Stimulated activated naive CD4-positive, alpha-beta T cell (primary cell): ENCODE measurements around the gene TRPV4.
A peak's percentile ranks its signal among the peaks of the same experiment; 100 is the strongest.
"Not testable (repeated sequence)": the region's sequence is repeated elsewhere in the genome, so short reads cannot be mapped to it uniquely, and the experiment has no call there.

ENCODE experiments used
- DNase-seq, 6 experiments: peaks; one replicate each; lab custom pipeline; 2025; lab: John Stamatoyannopoulos, UW

TRPV4 gene

DNA sequence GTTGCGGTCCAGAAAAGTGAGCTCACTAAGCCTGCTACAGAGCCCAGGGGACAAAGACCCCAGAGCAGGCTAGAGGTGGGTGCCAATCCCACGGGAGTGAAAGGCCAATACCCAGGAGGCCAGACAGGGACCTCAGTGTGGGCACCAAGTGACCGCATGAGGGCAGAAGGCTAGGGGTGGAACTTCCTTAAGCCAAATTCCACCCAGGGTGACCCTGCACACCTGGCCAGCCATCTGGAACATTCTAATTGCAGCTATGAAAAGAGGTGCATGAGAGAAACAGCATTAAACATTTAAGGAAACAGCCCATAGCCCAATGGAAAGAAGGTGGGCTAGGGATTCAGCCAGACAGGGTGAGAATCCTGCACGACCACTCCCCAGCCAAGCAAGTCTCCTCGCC, 27.8 kb upstream of the TRPV4 start:
- no peak for DNase-seq

DNA sequence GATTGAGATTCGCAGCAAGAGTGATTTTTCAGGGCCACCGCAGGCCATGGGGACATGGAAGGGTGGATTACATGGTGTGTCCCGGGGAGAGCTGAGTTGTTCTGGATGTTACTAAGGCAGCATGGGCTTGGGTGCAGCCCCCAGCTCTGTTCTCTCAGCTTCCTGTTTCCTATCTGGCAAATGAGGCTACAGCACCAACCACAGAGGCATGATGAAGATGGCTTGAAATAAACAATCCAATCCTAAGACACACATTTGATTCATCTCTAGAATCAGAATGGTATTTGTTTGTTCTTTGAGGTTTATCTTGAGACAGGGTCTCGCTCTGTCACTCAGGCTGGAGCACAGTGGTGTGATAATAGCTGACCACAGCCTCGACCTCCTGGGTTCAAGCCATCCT, 25.6 kb upstream of the TRPV4 start:
- no peak for DNase-seq

DNA sequence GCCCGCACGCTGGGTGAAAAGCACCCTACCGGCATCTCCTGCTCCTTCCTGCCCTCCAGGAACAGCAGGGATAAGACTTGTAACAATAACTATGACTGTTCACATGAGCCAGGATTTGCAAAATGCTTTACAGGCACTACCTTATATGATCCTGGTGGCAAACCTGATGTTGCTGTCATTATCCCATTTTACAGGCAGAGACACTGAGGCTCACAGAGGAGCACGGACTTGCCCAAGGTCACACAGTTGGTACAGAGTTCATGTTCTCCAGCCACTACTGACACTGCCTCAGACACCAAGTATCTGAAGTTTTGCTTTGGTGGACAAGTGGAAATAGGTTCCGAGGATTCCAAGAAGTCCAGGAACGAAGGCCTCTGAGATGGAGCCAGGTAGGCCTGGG, 24.5 kb upstream of the TRPV4 start:
- no peak for DNase-seq

DNA sequence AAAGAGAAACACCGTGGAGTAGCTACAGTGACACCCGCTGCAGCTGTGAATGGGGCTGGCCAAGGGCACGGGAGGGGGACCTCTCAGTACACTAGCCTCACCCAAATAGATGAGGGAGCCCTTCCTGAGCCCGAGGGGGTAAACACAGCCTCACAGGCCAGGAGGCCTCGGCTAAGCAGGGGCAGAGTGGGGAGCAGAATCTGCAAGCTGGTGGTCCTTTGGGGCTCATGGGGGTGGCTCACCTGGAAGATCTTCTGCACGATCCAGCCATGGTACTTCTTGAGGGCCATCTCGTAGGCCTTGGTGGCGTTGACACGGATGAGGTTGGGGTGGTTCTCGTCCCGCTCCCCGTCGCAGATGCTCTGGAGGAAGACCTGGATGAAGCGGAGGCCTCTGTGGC, 22.2 kb upstream of the TRPV4 start:
- DNase-seq: no peak

DNA sequence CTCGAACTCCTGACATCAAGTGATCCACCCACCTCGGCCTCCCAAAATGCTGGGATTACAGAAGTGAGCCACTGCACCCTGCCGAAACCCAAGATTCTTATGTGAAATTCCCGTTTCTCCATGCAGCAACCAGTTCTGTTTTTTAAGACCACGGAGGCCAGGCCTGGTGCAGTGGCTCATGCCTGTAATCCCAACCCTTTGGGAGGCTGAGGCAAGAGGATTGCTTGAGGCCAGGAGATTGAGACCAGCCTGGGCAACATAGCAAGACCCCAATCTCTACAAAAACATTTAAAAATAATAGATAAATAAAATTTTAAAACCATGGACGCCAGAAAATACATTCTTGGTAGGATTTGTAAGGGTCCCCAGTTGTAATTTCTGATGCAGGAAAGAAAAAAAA, 17.3 kb upstream of the TRPV4 start:
- DNase-seq: not testable (repeated sequence)

DNA sequence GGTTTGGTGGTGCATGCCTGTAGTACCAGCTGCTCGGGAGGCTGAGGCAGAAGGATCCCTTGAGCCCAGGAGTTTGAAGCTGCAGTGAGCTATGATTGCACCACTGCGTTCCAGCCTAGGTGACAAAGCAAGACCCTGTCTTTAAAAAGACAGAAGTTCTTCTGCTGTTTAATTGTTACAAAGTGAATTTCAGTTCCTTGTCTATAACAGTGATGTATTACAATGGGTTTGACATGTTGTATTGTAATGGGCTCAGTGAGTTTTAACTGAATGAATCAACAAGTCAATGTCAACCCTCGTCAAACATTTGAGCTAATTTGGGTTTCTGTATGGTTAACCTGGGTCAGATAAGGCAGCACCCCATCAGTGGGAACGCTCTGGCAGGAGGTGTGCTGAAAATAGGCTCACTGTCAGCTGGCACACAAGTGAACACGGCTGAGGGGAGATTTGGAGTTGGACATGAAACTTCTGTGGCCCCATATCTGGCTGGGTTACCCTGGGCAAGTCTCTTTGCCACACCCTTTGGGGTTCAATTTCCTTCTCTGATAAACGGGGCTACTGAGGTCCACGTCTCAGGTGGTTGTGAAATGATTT, 14.0 kb upstream of the TRPV4 start:
- DNase-seq: no peak

DNA sequence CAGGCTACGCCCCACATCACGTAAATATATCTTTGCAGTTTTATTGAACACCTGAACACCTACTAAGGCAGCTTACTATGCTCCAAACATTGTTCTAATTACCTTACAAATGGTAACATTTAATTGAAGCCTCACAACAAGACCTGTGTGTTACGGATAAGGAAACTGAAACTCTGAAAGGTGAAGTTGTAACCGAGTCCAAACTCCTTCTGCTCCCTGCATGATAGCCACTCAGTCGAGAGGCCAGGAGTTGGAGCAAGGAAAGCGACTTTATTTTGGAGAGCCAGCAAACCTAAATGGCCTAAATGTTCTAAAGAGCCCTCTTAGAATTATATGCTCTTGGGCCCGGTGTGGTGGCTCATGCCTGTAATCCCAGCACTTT, 12.6 kb upstream of the TRPV4 start:
- DNase-seq: no peak

DNA sequence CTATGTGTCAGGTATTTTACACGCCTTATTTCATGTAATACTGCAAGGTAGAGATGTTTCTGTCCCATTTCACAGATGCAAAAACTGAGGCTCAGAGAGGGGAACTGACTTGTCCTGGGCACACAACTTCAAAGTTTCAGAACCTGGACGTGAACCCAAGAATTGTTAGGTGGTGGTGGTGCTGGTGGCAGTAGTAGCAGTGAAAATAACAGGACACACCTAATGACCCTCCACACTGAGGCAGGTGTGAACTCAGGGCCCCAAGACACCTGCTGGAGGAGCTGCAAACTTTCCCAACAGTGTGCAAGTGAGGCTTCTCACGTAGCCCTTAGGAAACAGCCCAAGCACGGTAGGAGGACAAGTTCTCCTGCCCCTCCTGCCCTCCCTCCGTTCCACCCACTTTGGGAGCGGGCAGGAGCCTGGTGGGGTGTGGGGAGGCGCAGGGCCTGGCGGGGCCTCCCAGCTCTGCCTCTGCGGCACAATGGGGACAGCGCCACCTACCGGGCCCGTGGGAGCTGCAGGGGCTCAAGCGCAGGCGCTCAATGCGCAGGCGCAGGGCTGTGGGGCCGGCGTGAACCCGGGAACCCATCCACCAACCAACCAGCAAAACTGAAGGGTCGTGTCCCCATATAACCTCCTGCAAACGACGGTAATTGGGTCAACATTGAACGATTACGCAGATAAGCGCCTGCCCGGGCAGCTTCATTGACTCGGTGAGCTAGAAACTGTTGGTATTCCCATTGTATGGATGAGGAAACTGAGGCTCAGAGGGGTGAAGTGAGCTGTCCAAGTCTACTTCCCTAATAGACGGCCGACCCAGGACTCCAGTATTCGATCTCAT, 12.0 kb upstream of the TRPV4 start:
- DNase-seq: peak; percentile 64 to 87 (median 80)

DNA sequence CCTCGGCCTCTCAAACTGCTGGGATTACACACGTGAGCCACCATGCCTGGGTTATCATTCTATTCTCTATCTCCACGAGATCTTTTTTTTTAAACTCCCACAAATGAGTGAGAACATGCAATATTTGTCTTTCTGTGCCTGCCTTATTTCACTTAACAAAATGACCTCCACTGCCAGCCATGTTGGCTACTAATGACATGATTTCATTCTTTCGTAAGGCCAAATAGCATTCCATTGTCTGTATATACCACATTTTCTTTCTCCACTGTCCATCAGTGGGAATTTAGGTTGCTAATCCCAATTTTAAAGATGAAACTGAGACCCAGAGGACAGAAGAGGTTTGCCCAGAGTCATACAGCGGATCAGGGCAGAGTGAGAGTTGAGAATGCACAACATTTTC, 10.9 kb upstream of the TRPV4 start:
- DNase-seq: no peak

DNA sequence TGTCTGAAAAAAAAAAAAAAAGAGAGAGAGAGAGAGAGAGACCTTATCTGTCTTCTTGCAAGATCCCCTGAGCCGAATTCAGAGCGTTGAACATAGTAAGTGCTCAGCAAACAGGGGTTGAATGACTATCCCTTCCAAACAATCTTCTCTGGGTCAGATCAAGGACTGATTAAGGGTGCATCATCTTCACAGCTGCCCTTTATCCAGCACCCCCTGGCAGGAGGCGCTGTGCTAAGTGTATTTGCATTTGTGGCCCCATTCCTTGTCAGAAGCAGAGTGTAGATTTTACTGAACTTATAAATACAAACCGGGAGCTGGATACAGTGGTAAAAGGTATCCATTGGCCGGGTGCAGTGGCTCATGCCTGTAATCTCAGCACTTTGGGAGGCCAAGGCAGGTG, 8.8 kb upstream of the TRPV4 start:
- no peak for DNase-seq

DNA sequence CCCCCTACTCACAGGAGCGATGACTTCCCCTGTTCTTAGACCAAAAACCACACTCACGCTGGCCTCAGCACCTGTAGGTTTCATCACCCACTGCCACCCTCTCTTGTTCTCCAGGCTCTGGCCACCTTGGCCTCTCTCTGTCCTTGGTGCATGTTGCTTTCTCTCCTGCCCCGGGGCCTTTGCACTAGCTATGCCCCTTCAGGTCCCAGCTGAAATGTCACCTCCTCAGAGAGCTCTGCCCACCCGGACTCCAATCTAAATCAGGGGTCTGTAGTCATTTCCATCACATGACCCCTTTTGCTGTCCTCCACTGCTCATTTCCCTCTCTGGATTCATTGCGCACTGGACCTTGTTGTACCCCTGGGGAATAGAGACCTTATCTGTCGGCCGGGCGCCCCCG, 8.2 kb upstream of the TRPV4 start:
- no peak for DNase-seq

DNA sequence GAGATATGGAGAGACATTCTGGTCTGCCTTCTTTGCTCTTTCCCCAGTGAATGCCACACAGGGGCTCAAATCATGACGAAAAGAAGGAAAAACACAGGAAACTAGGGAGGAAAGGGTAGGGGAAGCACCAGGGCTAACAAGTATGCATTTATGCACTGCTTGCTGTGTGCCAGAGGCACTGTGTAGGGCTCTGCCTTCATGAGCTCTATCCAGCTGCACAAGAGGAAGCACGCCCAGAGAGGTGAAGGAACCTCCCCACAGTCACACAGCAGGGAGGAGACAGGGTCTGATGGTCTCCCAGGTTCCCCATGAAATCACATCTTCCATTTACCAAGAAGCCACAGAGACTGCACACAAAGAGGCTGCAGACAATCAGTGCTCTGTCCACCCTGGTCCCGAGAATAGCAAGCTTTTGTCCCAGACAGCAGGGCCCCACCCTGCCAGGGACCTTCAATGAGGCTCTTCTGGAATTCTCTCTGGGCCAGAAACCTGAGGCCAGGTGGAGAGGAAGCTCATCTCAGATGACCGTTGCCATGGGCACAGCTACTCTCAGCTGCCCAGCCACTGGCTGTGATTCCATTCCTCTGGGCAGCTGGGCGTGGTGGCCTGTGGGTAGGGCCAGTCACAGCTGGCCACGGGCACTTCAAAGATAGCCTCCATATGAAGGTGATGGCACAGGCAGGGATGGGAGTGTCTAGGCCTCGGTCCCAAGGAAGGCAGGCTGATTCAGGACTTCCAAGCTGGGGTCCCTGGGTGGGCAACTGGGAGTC, 7.3 kb upstream of the TRPV4 start:
- no peak for DNase-seq

DNA sequence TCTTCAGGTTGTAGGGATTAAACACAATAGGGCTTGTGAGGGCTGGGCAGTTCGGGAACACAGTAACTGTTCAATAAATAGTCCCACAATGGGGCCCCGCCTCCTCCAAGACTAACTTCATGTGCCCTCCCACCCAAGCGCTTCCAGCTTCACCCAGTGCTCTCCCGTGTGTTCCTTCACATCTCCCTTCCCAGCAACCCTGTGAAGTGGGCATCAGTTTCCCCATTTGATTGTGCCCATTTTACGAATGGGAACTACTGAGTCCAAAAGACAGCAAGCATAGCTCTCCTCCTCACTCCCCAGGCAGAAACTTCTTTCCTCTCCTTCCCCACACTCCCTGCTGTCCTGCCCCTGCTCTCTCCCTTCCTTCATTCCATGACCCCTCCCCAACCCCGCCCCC, 6.2 kb upstream of the TRPV4 start:
- no peak for DNase-seq

DNA sequence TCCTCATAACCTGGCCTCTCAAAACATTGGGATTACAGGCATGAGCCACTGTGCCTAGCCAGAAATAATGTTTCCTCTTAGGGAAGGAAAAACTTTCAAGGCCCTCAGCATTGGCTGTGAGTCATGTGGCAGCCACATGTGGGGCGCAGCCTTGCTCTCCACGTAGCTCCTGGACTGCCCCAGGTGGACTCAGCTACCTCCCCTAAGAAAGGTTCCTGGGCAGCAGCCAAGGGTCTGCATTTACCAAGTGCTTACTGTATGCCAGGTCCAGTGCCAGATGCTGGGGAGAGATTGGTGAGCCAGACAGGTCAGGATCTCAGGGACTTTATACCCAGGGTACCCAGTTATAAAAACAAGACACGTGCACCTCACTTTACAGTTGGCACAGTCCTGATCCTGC, 3.7 kb upstream of the TRPV4 start:
- no peak for DNase-seq

DNA sequence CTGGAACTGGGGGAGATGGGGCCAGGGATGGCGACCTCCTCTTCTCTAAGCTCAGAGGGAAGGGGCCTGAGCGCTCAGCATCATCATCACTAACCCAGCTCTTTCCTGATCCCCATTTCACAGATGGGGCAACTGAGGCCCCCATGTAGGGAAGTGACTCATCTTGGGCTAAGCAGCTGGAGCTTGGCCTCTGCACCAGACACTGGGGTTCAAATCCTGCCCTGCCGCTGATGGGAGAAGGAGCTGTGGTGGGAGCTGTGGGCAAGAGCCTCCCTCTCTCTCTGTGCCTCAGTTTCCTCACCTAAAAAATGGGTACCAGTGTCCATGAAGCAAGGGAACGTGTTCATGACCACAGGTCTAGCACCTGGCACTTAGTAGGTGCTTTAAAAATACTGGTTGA, 2.6 kb upstream of the TRPV4 start:
- DNase-seq: no peak

DNA sequence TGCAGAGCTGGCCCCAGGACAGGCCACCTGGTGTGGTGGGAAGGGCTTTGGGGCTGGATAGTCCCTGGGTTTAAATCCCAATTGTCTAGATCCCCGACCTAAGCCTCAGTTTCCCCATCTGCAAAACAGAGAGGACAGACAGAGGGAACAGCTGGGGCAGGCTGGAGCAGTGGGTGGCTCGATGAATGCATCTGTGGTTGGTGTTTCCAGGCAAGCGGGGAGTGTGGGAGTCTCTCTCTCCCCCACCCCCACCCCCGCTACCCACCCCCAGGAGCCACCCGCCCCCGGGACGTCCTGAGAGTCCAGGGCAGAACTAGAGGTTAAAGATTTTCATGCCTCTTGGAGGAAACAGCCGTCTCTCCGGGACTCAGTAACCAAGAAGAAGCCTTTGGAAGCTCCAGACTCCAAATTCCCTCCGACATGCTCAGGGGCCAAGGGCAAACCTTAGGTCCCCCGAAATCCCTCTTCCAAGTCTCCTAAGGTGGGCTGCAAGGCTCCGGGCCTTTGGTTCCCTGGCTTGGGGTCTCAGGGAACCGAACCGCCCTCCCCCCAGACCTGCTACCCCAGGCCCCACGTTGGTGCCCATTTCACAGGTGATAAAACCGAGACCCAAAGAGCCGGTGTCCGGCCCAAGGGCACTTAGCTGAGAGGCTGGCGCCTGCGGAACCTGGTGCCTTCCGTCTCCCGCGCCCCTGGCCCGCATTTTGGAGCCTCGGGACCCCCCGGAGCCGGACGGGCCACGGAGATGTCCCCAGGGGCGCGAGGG, 474 bp downstream of the TRPV4 start:
- no peak for DNase-seq

DNA sequence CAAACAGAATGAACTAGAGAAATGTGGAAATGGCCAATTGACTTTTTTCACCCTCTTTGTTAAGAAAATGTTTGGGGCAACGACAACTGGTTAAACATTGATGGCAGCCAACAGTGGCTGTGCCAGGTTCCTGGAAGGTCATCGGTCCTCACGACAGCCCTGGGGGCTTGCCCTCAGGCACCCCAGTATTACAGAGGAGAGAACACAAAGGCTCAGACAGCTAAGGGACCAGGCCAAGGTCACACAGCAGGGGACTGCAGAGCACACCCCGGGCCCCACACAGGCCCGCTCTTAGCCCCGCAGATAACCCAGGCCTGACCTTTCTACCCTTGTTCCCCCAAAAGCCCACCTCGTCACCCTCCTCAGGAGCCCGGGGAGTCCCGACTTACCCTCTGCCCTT, 1.3 kb downstream of the TRPV4 start:
- no peak for DNase-seq

DNA sequence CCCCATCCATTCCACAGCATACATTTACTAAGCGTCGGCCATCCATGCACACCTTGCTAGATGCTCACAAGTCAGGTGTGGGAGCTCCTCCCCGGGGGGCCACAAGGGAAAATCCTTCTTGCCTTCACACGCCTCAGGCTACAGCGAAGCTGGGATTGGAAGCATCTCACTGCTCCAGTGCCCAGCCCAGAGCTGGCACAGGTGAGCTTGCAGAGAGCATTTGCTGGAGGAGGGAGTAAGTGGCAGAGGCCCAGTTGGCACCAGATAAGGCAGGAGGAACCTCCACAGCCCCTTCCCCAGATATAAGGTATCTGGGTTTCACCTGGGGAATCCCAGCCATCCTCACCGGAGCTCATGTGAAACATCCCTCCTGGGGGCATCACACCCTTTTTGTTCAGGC, 1.8 kb downstream of the TRPV4 start:
- DNase-seq: no peak

DNA sequence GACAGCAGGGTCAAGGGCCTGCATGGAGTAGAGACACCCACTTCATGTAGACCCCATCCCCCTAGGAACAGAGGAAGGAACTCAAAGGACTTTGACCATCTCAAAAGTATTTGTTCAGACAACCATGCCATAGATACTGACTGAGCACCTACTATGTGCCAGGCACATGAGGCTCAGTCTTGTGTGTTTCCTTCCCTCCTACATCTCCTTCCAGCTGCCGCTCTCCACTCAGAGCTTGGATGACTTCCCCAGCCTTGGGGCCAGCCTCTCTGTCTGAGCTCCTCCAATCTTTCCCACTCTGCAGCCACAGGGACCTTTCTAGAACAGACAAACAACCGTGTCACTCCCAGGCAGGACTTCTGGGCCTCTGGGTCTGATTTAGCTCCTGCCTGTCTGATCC, 2.5 kb downstream of the TRPV4 start:
- no peak for DNase-seq

DNA sequence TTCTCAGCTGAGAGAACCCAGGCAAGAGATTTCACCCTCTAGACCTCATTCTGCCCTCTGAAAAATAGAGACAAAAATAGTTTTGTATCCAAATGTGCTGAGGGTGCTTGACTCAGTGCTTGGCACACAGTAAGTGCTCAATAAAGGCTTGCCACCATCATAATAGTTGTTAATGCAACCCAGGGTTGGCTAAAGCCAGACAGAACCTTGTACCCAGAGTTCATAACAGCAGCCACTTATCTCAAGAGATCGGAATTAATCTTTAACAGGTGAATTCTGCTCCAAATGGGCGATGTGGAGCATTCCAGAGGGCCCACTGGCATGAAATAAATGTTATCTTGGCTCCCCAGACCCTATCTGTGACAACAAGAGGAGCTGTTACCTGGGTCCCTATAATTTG, 2.9 kb downstream of the TRPV4 start:
- no peak for DNase-seq

DNA sequence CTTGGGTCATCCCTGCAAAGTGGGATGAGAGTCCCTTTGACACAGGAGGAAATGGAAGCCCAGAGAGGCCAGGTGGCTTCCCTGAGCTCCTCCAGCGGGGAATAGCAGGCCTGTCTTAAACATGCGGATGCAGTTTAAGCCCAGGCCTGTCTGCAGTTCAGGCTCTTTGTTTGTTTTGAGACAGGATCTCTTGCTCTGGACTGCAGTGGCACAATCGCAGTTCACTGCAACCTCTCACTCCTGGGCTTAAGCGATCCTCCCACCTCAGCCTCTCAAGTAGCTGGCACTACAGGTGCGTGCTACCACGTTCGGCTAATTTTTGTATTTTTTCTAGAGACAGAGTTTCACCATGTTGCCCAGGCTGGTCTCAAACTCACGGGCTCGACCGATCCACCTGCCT, 3.5 kb downstream of the TRPV4 start:
- DNase-seq: no peak

DNA sequence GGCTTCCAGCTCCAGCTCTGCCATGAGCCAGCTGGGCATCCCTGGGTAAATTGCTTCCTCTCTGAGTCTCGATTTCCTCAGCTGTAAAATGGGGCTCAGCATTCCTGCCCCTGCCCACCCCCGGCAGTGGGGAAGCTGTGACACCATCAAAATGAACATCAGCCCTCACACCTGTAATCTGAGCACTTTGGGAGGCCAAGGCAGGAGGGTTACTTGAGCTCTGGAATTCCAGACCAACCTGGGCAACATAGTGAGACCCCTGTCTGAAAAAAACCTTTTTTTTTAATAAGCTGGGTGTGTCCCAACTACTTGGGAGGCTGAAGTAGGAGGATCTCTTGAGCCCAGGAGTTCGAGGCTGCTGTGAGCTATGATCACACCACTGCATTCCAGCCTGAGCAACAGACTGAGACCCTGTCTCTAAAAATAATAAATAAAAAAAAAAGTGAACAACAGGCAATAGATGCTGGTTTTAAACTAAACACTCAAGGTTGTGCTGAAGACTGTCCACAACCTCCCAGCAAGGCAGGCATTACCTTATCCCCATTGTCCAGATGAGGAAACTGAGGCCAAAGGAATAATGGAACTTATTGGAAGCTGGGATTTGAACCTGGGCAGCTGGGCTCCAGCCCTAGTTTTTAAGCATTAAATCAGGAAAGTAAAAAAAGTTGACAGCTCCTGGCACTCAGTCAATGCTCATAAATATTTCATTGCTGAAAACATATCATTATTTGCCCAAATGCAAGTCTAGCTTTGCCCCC, 4.3 kb downstream of the TRPV4 start:
- no peak for DNase-seq
